ENCODE results near the gene CCDC158.

The CCDC158 gene

DNA sequence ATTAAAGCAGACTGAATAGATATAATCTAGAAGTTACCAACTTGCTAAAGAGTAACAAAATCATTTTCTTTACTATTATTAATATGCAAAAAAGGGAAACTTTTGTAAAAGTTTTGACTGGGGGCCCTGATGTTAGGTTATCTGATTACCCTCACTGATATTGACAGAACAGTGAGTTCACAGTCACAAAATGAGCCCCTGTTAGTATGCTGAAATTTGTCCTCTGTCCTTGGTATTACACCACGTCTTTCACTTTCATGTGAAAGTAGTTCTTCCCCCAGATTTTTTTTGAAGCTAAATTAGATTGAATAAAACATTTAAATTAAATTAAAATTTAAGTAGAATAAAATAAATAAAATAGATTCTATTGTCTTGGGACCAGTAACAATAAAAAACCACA, 108.5 kb downstream of the CCDC158 start:
- peaks cover 31% of the 10 kb centered on the region for H3K9me3 Mint-ChIP-seq
- no peak for DNase-seq
- no peak overlapping the region for H3K27ac Mint-ChIP-seq

DNA sequence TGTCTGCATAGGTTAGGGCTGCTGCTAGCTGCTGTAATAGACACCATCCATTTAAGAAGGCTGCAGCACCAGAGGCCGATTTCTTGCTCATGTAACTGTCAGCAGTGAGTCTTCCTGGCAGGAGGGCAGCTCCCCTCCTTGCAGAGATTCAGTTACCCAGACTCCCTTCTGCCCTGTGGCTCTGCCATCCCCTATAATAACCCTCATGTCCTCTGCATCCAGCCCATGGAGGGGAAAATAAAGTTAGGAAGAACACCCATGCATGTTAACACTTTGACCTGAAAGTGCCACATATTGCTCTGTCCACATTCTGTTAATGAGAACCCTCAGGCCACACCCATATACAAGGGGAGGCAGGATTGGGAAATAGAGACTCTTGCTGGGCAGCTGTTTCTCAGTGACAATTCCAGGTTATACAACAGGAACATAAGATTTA, 109.0 kb downstream of the CCDC158 start:
- Mint-ChIP-seq H3K36me3 (ENCODE audit: low read depth) (peaks cover 20% of the 10 kb centered on the region), H3K27me3 (ENCODE audit: low read depth, poor library complexity) (peaks cover 14% of the 10 kb centered on the region), H3K4me1 (peaks cover 23% of the 10 kb centered on the region), H3K27ac (peak overlapping the region; percentile 85), H3K4me3 (no peak overlapping the region), H3K9me3 (peaks cover 25% of the 10 kb centered on the region)
- no peak for DNase-seq
- TF ChIP-seq CTCF (IDR thresholded peaks at IDR 0.05): no peak

More for the DNA sequence above, 108.5 kb downstream of the CCDC158 start:
- Mint-ChIP-seq H3K4me3 (no peak overlapping the region), H3K27me3 (ENCODE audit: low read depth, poor library complexity) (peaks cover 14% of the 10 kb centered on the region), H3K4me1 (peaks cover 23% of the 10 kb centered on the region), H3K36me3 (ENCODE audit: low read depth) (peaks cover 20% of the 10 kb centered on the region)
- no peak for TF ChIP-seq CTCF (IDR thresholded peaks at IDR 0.05)

DNA sequence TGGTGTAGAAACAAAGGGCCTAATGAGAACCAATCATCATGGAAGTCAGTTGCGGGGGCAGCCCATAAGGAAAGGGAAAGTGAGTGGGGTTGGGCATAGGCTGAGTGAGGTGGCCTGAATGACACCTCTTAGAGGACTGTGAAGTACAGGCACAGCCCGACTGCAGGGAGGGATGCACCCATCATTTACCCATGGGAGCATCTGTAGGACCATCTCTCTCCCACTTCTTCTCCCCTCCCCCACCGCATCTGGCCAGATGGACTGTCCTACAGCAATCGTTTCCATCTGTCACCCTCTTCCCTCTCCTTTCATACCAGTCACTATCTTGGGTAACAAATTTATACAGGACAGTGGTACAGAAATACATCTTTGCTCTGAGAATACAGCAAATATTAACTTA, 110.3 kb downstream of the CCDC158 start:
- DNase-seq: no peak
- Mint-ChIP-seq H3K4me3 (no peak overlapping the region), H3K9me3 (peaks cover 13% of the 10 kb centered on the region), H3K27me3 (ENCODE audit: low read depth, poor library complexity) (peaks cover 14% of the 10 kb centered on the region), H3K36me3 (ENCODE audit: low read depth) (peaks cover 20% of the 10 kb centered on the region), H3K27ac (no peak overlapping the region), H3K4me1 (peaks cover 24% of the 10 kb centered on the region)
- no peak for TF ChIP-seq CTCF (IDR thresholded peaks at IDR 0.05)

GRCh38 chr4:76309939-76310550, 110.9 kb downstream of the CCDC158 start:
- TF ChIP-seq CTCF (IDR thresholded peaks at IDR 0.05): no peak
- Mint-ChIP-seq H3K27ac (no peak overlapping the region), H3K9me3 (peaks cover 7% of the 10 kb centered on the region), H3K27me3 (ENCODE audit: low read depth, poor library complexity) (peaks cover 20% of the 10 kb centered on the region), H3K36me3 (ENCODE audit: low read depth) (peaks cover 20% of the 10 kb centered on the region), H3K4me1 (peaks cover 30% of the 10 kb centered on the region), H3K4me3 (no peak overlapping the region)
- DNase-seq: no peak

DNA sequence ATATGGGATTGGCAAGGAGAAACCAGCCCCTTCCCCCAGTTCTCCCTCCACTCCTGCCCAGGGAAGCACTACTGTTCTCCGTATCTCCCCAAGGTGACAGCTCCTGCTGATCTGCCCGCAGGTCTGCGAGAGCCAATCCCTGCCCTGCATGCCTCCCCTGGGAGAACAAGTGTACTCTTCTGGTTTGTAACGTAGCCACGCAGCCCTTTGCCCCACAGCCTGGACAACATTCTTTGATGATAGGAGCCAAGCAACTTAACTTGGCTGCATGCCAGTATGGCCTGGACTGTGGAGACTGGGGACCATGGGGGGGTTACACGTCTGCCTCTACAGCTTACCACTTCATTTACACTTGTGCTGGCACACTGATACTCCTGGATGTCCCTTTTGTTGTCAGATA, 112.4 kb downstream of the CCDC158 start:
- peak overlapping the region; percentile 75 for H3K4me3 Mint-ChIP-seq
- H3K27me3 Mint-ChIP-seq (ENCODE audit: low read depth, poor library complexity): peaks cover 26% of the 10 kb centered on the region
- TF ChIP-seq CTCF (IDR thresholded peaks at IDR 0.05): no peak
- H3K27ac Mint-ChIP-seq: no peak overlapping the region
- DNase-seq: no peak
- H3K4me1 Mint-ChIP-seq: peaks cover 32% of the 10 kb centered on the region
- no peaks in the 10 kb centered on the region for H3K9me3 Mint-ChIP-seq
- peaks cover 20% of the 10 kb centered on the region for H3K36me3 Mint-ChIP-seq (ENCODE audit: low read depth)

DNA sequence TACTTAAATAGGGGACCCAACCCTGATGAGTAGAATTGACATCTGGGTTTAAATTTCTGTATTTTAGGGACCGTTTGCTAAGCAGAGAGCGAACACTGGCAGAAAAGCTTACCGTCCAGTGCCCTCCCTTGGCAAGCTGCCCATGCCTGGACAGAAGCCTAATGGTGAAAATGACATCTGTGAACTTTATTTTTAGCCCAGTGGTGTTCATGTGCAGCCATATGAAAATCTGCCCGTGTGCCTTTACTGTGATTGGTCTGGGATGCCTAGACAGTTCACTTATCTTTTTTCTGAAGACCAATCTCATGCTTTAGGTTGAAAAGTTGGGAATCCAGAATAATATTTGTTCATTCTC, 113.3 kb downstream of the CCDC158 start:
- Mint-ChIP-seq H3K4me3 (peak overlapping the region; percentile 91), H3K9me3 (no peaks in the 10 kb centered on the region), H3K36me3 (ENCODE audit: low read depth) (peaks cover 20% of the 10 kb centered on the region), H3K27ac (no peak overlapping the region), H3K4me1 (peaks cover 32% of the 10 kb centered on the region), H3K27me3 (ENCODE audit: low read depth, poor library complexity) (peaks cover 26% of the 10 kb centered on the region)
- DNase-seq: no peak
- no peak for TF ChIP-seq CTCF (IDR thresholded peaks at IDR 0.05)
